ENCODE data around the gene MEF2A. TPM values are rescaled to one million over a fixed set of nuclear protein-coding genes. Genes with fewer than 3 reads are reported as not detected.

Gene MEF2A
- total RNA-seq, 1 donor from 2014 or later, result 61.9 TPM

DNA sequence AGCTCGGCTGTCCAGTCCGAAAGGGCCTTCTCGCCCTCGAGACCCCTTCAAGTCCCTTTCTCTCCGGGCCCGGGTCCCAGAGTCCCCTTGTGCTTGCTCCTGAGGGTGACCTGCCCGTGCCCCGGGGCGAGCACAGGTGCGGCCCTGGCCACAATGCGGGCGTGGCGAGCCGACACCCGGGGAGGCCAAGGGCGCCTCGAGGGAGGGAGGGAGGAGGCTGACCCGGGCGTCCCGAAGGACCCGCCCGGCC is 810 bp upstream of the MEF2A start:
- TF ChIP-seq, protein P1, sequence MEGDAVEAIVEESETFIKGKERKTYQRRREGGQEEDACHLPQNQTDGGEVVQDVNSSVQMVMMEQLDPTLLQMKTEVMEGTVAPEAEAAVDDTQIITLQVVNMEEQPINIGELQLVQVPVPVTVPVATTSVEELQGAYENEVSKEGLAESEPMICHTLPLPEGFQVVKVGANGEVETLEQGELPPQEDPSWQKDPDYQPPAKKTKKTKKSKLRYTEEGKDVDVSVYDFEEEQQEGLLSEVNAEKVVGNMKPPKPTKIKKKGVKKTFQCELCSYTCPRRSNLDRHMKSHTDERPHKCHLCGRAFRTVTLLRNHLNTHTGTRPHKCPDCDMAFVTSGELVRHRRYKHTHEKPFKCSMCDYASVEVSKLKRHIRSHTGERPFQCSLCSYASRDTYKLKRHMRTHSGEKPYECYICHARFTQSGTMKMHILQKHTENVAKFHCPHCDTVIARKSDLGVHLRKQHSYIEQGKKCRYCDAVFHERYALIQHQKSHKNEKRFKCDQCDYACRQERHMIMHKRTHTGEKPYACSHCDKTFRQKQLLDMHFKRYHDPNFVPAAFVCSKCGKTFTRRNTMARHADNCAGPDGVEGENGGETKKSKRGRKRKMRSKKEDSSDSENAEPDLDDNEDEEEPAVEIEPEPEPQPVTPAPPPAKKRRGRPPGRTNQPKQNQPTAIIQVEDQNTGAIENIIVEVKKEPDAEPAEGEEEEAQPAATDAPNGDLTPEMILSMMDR (IDR thresholded peaks at IDR 0.05), result no peak
- TF ChIP-seq EZH2 (IDR thresholded peaks at IDR 0.05), result no peak
- Histone ChIP-seq H3K9ac (no peak overlapping the region), H3K36me3 (no peaks in the 10 kb centered on the region), H3K27me3 (no peaks in the 10 kb centered on the region), H3K4me3 (peak overlapping the region; percentile 70), H2AFZ (replicated peaks) (peak overlapping the region; percentile 69), H3K4me2 (peak overlapping the region; percentile 76), H3K79me2 (ENCODE audit: low read depth) (peaks cover 37% of the 10 kb centered on the region), H3K27ac (no peak overlapping the region), H3F3A (ENCODE audit: low read depth) (peaks cover 18% of the 10 kb centered on the region), H4K20me1 (ENCODE audit: low read depth) (peaks cover 31% of the 10 kb centered on the region), H3K9me3 (ENCODE audit: low read depth) (no peaks in the 10 kb centered on the region), H3K4me1 (peaks cover 24% of the 10 kb centered on the region)
- H3K27me3 Mint-ChIP-seq (ENCODE audit: insufficient read depth, low read depth), result peaks cover 2% of the 10 kb centered on the region
- no peak overlapping the region for H3K27ac Mint-ChIP-seq
- no peaks in the 10 kb centered on the region for H3K9me3 Mint-ChIP-seq
- no peak for DNase-seq (ENCODE audit: low spot score)
- peak overlapping the region; percentile 83 for H3K4me3 Mint-ChIP-seq
- no peaks in the 10 kb centered on the region for H3K36me3 Mint-ChIP-seq
- peaks cover 39% of the 10 kb centered on the region for H3K4me1 Mint-ChIP-seq

DNA sequence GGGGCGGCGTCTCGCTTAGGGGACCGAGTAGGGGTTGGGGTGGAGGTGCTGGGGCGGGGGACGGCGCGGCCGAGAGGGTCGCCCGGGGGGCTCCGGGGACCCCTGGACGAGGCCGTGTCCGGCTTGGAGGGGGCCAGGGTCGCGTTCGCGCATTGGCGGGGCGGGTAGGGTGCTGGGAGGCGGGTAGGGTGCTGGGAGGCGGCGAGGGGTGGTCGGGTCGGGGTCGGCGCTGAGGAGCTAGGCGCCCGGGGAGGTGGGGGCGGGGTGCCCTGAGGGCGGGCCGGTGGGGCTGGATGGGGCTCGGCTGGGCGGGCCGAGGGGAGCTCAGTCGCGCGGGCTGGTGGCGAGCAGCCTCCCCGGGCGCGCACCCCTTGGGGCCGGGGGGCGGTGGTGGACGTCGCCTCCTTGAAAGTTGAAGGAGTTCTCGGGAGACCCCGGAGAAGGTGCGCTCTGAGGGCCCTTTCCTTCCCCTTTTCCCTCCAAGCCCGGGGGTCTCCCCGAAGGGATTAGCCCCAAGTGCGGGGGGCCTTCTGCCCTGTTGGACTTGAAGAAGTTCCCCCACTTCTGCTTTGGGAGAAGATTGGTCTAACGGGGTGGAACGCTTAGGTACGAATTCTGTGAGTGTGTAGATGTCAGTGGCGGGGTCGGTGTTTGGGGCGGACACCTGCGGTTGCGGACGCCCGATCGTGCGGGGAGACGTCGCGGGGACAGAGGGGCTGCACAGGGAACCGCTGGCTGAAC is 543 bp downstream of the MEF2A start:
- peaks cover 50% of the 10 kb centered on the region for H3K79me2 ChIP-seq (ENCODE audit: low read depth)
- TF ChIP-seq EZH2 (IDR thresholded peaks at IDR 0.05) (no peak), EZH2phosphoT487 (IDR thresholded peaks at IDR 0.05) (no peak)
- TF ChIP-seq, protein P1 (IDR thresholded peaks at IDR 0.05), result no peak
- peaks cover 39% of the 10 kb centered on the region for H3K4me1 Mint-ChIP-seq

DNA sequence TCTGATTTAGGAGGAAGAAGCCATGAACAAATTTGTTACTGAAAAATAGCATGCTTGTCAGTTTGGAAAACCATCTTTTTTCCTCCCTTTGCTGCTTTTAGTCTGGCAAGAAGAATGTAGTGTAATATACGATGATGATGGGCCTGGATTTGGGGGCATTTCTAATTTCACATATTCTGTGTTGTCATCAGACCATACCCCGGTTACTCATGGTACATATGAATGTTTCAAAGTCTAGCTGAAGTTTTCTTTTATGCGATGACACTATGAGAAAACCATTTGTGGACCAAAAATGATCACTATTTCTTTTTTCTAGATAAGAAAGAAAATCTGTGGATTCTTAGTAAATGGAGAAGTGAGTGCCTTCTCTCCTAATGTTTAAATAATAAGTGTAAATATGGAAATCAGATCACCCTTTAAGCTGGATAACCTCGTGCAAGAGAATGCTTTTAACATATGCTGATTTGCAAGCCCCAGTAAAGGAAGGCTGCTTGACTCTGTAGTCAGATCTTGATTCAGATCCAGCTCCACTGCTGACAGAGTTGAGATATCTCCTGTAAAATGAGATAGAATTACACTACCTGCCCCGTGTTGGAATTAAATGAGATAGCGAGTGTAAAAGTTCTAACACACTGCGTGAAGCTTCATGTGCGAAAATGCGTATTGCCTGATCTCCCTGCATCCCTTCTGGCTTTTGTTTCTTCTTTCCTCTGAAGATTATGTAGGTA is 3.0 kb downstream of the MEF2A start:
- Histone ChIP-seq H3K9ac (no peak overlapping the region), H3K27ac (no peak overlapping the region)

More for the DNA sequence above, 543 bp downstream of the MEF2A start:
- Histone ChIP-seq H3F3A (ENCODE audit: low read depth) (peaks cover 18% of the 10 kb centered on the region), H4K20me1 (ENCODE audit: low read depth) (peaks cover 31% of the 10 kb centered on the region), H3K9me3 (ENCODE audit: low read depth) (no peaks in the 10 kb centered on the region), H3K27me3 (no peaks in the 10 kb centered on the region), H2AFZ (replicated peaks) (peak overlapping the region; percentile 98), H3K4me2 (peak overlapping the region; percentile 97), H3K4me1 (peaks cover 24% of the 10 kb centered on the region), H3K27ac (peak overlapping the region; percentile 95), H3K4me3 (peak overlapping the region; percentile 70), H3K9ac (peak overlapping the region; percentile 88), H3K36me3 (no peaks in the 10 kb centered on the region)
- DNase-seq (ENCODE audit: low spot score), result peak; percentile 66
- peaks cover 2% of the 10 kb centered on the region for H3K27me3 Mint-ChIP-seq (ENCODE audit: insufficient read depth, low read depth)
- H3K9me3 Mint-ChIP-seq, result no peaks in the 10 kb centered on the region
- peak overlapping the region; percentile 82 for H3K27ac Mint-ChIP-seq
- H3K4me3 Mint-ChIP-seq, result peak overlapping the region; percentile 99
- no peaks in the 10 kb centered on the region for H3K36me3 Mint-ChIP-seq

More for the DNA sequence above, 3.0 kb downstream of the MEF2A start:
- peaks cover 2% of the 10 kb centered on the region for H3K9me3 Mint-ChIP-seq
- Histone ChIP-seq H3K79me2 (ENCODE audit: low read depth) (peaks cover 75% of the 10 kb centered on the region), H3F3A (ENCODE audit: low read depth) (peaks cover 16% of the 10 kb centered on the region), H3K4me1 (peaks cover 20% of the 10 kb centered on the region), H2AFZ (replicated peaks) (no peak overlapping the region), H3K9me3 (ENCODE audit: low read depth) (no peaks in the 10 kb centered on the region), H3K36me3 (no peaks in the 10 kb centered on the region), H3K4me2 (peak overlapping the region; percentile 26), H4K20me1 (ENCODE audit: low read depth) (peaks cover 31% of the 10 kb centered on the region), H3K4me3 (no peak overlapping the region), H3K27me3 (no peaks in the 10 kb centered on the region)
- TF ChIP-seq EZH2phosphoT487 (IDR thresholded peaks at IDR 0.05) (no peak), EZH2 (IDR thresholded peaks at IDR 0.05) (no peak)
- TF ChIP-seq, protein P1 (IDR thresholded peaks at IDR 0.05), result no peak
- H3K4me1 Mint-ChIP-seq, result peaks cover 24% of the 10 kb centered on the region
- H3K27me3 Mint-ChIP-seq (ENCODE audit: insufficient read depth, low read depth), result peaks cover 3% of the 10 kb centered on the region
- DNase-seq (ENCODE audit: low spot score), result no peak
- H3K27ac Mint-ChIP-seq, result no peak overlapping the region
- H3K36me3 Mint-ChIP-seq, result peaks cover 9% of the 10 kb centered on the region
- H3K4me3 Mint-ChIP-seq, result no peak overlapping the region
